Esophagus muscularis mucosa (tissue), 4 donors: Measurements from ENCODE around the gene SYCP2. TPM values are rescaled to one million over a fixed set of nuclear protein-coding genes. Genes with fewer than 3 reads are reported as not detected.
"Not testable (repeated sequence)": the region's sequence is repeated elsewhere in the genome, so short reads cannot be mapped to it uniquely, and the experiment has no call there.

Experiments
- DNase-seq: peaks from one replicate; pipeline ENCODE4 v3.0.0-alpha.2; 2017; ENCODE audit errors: extremely low spot score
- H3K27ac ChIP-seq, 4 donors: fragments of 200-600 bp; sonication (generic); replicated peaks in 1 of 4; 1 replicate in 3 of 4; 2 replicates in 1 of 4; pipeline ENCODE4 v1.5.1; 2016 to 2019; ENCODE audit warnings: mild to moderate bottlenecking in 1 of 4
- H3K27me3 ChIP-seq, 4 donors: fragments of 200-600 bp; sonication (generic); one replicate each; pipeline versions ENCODE4 v1.5.1 to v1.6.0; 2016 to 2019
- H3K36me3 ChIP-seq, 4 donors: fragments of 200-600 bp; sonication (generic); one replicate each; pipeline ENCODE4 v1.5.1; 2016 to 2019
- H3K4me1 ChIP-seq, 4 donors: fragments of 200-600 bp; sonication (generic); one replicate each; pipeline ENCODE4 v1.5.1; 2016 to 2019
- H3K4me3 ChIP-seq, 4 donors: fragments of 200-600 bp; sonication (generic); 1 replicate in 2 of 4; 2 replicates in 2 of 4; pipeline ENCODE4 v1.5.1; 2016 to 2019; ENCODE audit warnings: mild to moderate bottlenecking in 4 of 4, moderate library complexity in 1 of 4
- H3K9me3 ChIP-seq, 4 donors: fragments of 200-600 bp; sonication (generic); 1 replicate in 3 of 4; 2 replicates in 1 of 4; pipeline ENCODE4 v1.5.1; 2016 to 2019
- CTCF ChIP-seq, 3 experiments: fragments of 200-600 bp in 2 of 3; fragments of 450-650 bp in 1 of 3; sonication (generic) in 2 of 3; IDR thresholded peaks; one replicate each; pipeline ENCODE4 v1.5.1; 2017 to 2019; ENCODE audit warnings: antibody characterized with exemption in 3 of 3, mild to moderate bottlenecking in 2 of 3, moderate library complexity in 1 of 3
- EP300 ChIP-seq: sonication (generic); formaldehyde crosslinking; IDR thresholded peaks from one replicate; pipeline ENCODE4 v1.6.1; 2017; ENCODE audit warnings: antibody characterized with exemption
- POLR2A ChIP-seq: fragments of 450-650 bp; IDR thresholded peaks from one replicate; pipeline ENCODE4 v1.6.1; 2017; ENCODE audit warnings: antibody characterized with exemption, moderate library complexity, mild to moderate bottlenecking, low read depth
- POLR2AphosphoS5 ChIP-seq, 2 donors: sonication (generic); formaldehyde crosslinking; IDR thresholded peaks; one replicate each; pipeline ENCODE4 v1.6.1; 2017; ENCODE audit warnings: antibody characterized with exemption in 2 of 2
- WGBS: methylation state at CpG from one replicate; pipeline ENCODE4 v1.1.5; 2018; 5-methylcytosine and 5-hydroxymethylcytosine counted together
- intact Hi-C: fragments of 100-400 bp; cut with DNase I; formaldehyde crosslinking; loops from one replicate; pipeline ENCODE4 v1.15.1; 2023
- total RNA-seq, 4 donors: library from RNA; depleted of rRNA; stranded (reverse); fragments of >200 nt; gene quantifications; one replicate each; pipeline versions ENCODE4 v1.1.0 to v1.2.1, GENCODE V29; 2016

The SYCP2 gene
- total RNA-seq, 4 donors from 2014 or later: 0.52 to 3.5 (median 1.0) TPM

GRCh38 chr20:59863058-59863457 is 70.4 kb downstream of the SYCP2 start:
- Histone ChIP-seq H3K27me3 (no peaks in the 10 kb centered on the region), H3K36me3 (peaks cover 0 to 5% (median 0%) of the 10 kb centered on the region in 4 donors), H3K9me3 (no peaks in the 10 kb centered on the region), H3K4me3 (no peak overlapping the region), H3K4me1 (no peaks in the 10 kb centered on the region), H3K27ac (no peak overlapping the region)
- TF ChIP-seq EP300 (no peak), POLR2AphosphoS5 (IDR thresholded peaks at IDR 0.05) (no peak), CTCF (IDR thresholded peaks at IDR 0.05) (no peak), POLR2A (no peak)
- intact Hi-C loops: no loop called here
- no peak for DNase-seq
- 93% methylated on average over 3 of the region's 3 CpGs for WGBS

DNA sequence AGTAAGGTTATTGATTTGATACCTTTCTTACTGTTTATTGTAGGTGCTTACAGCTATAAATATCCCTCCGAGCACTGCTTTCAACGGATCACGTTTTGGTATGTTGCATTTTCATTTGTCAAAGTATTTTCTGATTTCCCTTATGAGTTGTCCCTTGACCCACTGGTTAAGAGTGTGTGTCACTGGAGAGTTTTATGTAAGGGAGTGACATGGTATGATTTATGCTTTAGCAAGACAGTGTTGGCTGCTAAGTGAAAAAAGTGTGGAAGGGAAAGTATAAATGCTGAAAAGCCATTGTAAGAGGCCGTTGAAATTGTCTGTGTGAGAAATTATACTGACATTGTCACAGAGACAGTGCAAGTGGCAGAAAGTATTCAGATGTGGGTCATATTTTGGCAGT is 72.0 kb downstream of the SYCP2 start:
- Histone ChIP-seq H3K9me3 (peaks cover 0 to 4% (median 0%) of the 10 kb centered on the region in 4 donors), H3K4me1 (no peaks in the 10 kb centered on the region), H3K36me3 (peaks cover 0 to 5% (median 0%) of the 10 kb centered on the region in 4 donors), H3K27me3 (no peaks in the 10 kb centered on the region), H3K4me3 (no peak overlapping the region), H3K27ac (no peak overlapping the region)
- intact Hi-C loops: no loop called here
- 80% methylated on average over 4 of the region's 4 CpGs for WGBS
- no peak for TF ChIP-seq POLR2A
- TF ChIP-seq EP300: no peak
- no peak for TF ChIP-seq POLR2AphosphoS5 (IDR thresholded peaks at IDR 0.05)
- no peak for TF ChIP-seq CTCF (IDR thresholded peaks at IDR 0.05)
- DNase-seq: no peak

- DNase-seq: no peak
- intact Hi-C loops: no loop called here
- Histone ChIP-seq H3K4me1 (no peaks in the 10 kb centered on the region), H3K4me3 (no peak overlapping the region), H3K36me3 (no peaks in the 10 kb centered on the region), H3K27ac (no peak overlapping the region), H3K9me3 (peaks cover 0 to 4% (median 0%) of the 10 kb centered on the region in 4 donors), H3K27me3 (no peaks in the 10 kb centered on the region)
- no peak for TF ChIP-seq CTCF (IDR thresholded peaks at IDR 0.05)
- TF ChIP-seq POLR2AphosphoS5 (IDR thresholded peaks at IDR 0.05): no peak
- no peak for TF ChIP-seq POLR2A
- TF ChIP-seq EP300: no peak
- WGBS: 85% methylated on average over 5 of the region's 5 CpGs
Observed at GRCh38 chr20:59858425-59858824, 75.0 kb downstream of the SYCP2 start.

- WGBS: 97% methylated on average over 2 of the region's 2 CpGs
- H3K4me3 ChIP-seq: no peak overlapping the region
- peaks cover 0 to 4% (median 0%) of the 10 kb centered on the region in 4 donors for H3K9me3 ChIP-seq
- no peak for DNase-seq
- no peak for TF ChIP-seq POLR2A
- TF ChIP-seq EP300: no peak
- TF ChIP-seq CTCF (IDR thresholded peaks at IDR 0.05): no peak
- TF ChIP-seq POLR2AphosphoS5 (IDR thresholded peaks at IDR 0.05): no peak
- no peaks in the 10 kb centered on the region for H3K36me3 ChIP-seq
- intact Hi-C loops: no loop called here
- no peaks in the 10 kb centered on the region for H3K4me1 ChIP-seq
- no peak overlapping the region for H3K27ac ChIP-seq
- H3K27me3 ChIP-seq: no peaks in the 10 kb centered on the region
Observed at GRCh38 chr20:59857966-59858365, 75.5 kb downstream of the SYCP2 start.

GRCh38 chr20:59856941-59857340 is 76.5 kb downstream of the SYCP2 start:
- H3K9me3 ChIP-seq, intact Hi-C loops, H3K27me3 ChIP-seq, H3K36me3 ChIP-seq, DNase-seq, H3K4me3 ChIP-seq, H3K4me1 ChIP-seq, H3K27ac ChIP-seq: not testable (repeated sequence)
- WGBS: 91% methylated on average over 5 of the region's 5 CpGs

GRCh38 chr20:59856526-59856925 is 76.9 kb downstream of the SYCP2 start:
- H3K4me1 ChIP-seq, H3K27me3 ChIP-seq, H3K4me3 ChIP-seq, H3K36me3 ChIP-seq, H3K27ac ChIP-seq, intact Hi-C loops, DNase-seq, H3K9me3 ChIP-seq: not testable (repeated sequence)
- 100% methylated on average over 1 of the region's 1 CpG for WGBS
